Ovary (tissue), 3 donors: ENCODE data around the gene PCDHGA6.

ENCODE experiments used
- CTCF ChIP-seq, 3 donors: fragments of 450-650 bp in 2 of 3; fragments of 200-600 bp in 1 of 3; IDR thresholded peaks; one replicate each; pipeline versions ENCODE4 v1.5.1 to v1.8.0; 2016 to 2022; ENCODE audit warnings: antibody characterized with exemption in 3 of 3, mild to moderate bottlenecking in 1 of 3
- EP300 ChIP-seq: sonication (generic); formaldehyde crosslinking; IDR thresholded peaks from one replicate; pipeline ENCODE4 v1.6.1; 2017; ENCODE audit warnings: antibody characterized with exemption
- POLR2A ChIP-seq: fragments of 450-650 bp; IDR thresholded peaks from one replicate; pipeline ENCODE4 v1.6.1; 2017; ENCODE audit warnings: antibody characterized with exemption, mild to moderate bottlenecking, moderate library complexity
- donor health status: DM: no; HTN: no; CAD: no.

- no peak for TF ChIP-seq CTCF (IDR thresholded peaks at IDR 0.05)
- TF ChIP-seq POLR2A, result no peak
- no peak for TF ChIP-seq EP300
Measured at GRCh38 chr5:141392429-141393198, 18.9 kb downstream of the PCDHGA6 start, which contains the start of gene PCDHGA8.
